ENCODE measurements around the gene SLCO3A1. TPM values are rescaled to one million over a fixed set of nuclear protein-coding genes. Genes with fewer than 3 reads are reported as not detected.

Gene SLCO3A1
- total RNA-seq, 1 experiment from 2014 or later, result 5.1 TPM

DNA sequence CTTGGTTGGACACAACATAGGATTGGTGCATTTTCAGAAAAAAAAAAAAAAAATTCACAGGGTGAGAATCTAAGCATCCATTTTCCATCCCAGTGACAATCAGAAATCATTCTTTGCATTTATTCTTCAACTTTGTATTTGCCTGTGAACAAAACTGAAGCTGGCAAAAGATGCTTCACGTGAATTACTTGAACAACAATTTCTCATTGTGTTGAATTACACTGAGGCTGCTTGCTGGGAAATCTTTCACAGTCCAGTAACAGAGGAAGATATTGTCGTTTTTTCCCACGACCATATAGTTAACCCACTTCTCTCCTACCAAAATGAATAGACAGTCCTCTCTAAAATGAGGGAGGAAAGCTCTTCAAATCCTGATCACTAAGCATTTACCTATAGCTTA is 4.3 kb upstream of the SLCO3A1 start:
- POLR2A ChIA-PET, result no interaction called here
- Histone ChIP-seq H3K4me2 (ENCODE audit: low read length) (no peak overlapping the region), H3K27me3 (ENCODE audit: insufficient read depth, low read length) (peaks cover 2% of the 10 kb centered on the region; the same call in 1 of the 2 replicates), H3K9me2 (ENCODE audit: insufficient read depth) (no peaks in the 10 kb centered on the region), H4K20me1 (ENCODE audit: insufficient read depth) (no peaks in the 10 kb centered on the region), H3K9me3 (ENCODE audit: control insufficient read depth in 1 of 2, insufficient read depth in 1 of 2, low read depth in 1 of 2, low read length in 2 of 2) (no peaks in the 10 kb centered on the region), H3K4me1 (ENCODE audit: control insufficient read depth in 1 of 2, insufficient read depth in 2 of 2, low read length in 2 of 2) (peaks cover 0 to 9% of the 10 kb centered on the region in 2 experiments; a peak in 1 of 4 replicates), H3K4me3 (replicated peaks in 1 of 2; ENCODE audit: low read depth in 1 of 2, low read length in 2 of 2) (no peak overlapping the region), H3K36me3 (ENCODE audit: control insufficient read depth in 1 of 2, insufficient read depth in 2 of 2, low read length in 2 of 2) (no peaks in the 10 kb centered on the region), H3K79me2 (ENCODE audit: insufficient read depth, low read length) (no peaks in the 10 kb centered on the region), H2AFZ (ENCODE audit: low read depth, low read length, poor library complexity, severe bottlenecking) (no peak overlapping the region), H3K9ac (ENCODE audit: low read length) (no peak overlapping the region), H3K27ac (ENCODE audit: low read depth, low read length) (no peak overlapping the region)
- intact Hi-C loops (cut with micrococcal nuclease), result loop anchor here (2.0 kb wide), 1 partner anchor 228 kb away; no protein-coding TSS in a partner anchor
- TF ChIP-seq EZH2phosphoT487 (IDR thresholded peaks at IDR 0.05; ENCODE audit: borderline replicate concordance) (no peak), FOSL1 (IDR thresholded peaks at IDR 0.05; ENCODE audit: low read depth) (no peak), ZFX (IDR thresholded peaks at IDR 0.05) (no peak), SIN3A (IDR thresholded peaks at IDR 0.05; ENCODE audit: low read depth) (no peak), RAD21 (IDR thresholded peaks at IDR 0.05; ENCODE audit: low read depth) (no peak), SRF (IDR thresholded peaks at IDR 0.05; ENCODE audit: low read depth) (no peak), POLR2AphosphoS5 (IDR thresholded peaks at IDR 0.05; ENCODE audit: low read depth, low read length) (no peak), POLR2A (IDR thresholded peaks at IDR 0.05; ENCODE audit: borderline replicate concordance, extremely low read depth, insufficient read depth, insufficient read length) (no peak), TCF7L2 (IDR thresholded peaks at IDR 0.05; ENCODE audit: borderline replicate concordance, extremely low read depth, insufficient read depth, insufficient read length) (no peak)
- TF ChIP-seq, protein P1, sequence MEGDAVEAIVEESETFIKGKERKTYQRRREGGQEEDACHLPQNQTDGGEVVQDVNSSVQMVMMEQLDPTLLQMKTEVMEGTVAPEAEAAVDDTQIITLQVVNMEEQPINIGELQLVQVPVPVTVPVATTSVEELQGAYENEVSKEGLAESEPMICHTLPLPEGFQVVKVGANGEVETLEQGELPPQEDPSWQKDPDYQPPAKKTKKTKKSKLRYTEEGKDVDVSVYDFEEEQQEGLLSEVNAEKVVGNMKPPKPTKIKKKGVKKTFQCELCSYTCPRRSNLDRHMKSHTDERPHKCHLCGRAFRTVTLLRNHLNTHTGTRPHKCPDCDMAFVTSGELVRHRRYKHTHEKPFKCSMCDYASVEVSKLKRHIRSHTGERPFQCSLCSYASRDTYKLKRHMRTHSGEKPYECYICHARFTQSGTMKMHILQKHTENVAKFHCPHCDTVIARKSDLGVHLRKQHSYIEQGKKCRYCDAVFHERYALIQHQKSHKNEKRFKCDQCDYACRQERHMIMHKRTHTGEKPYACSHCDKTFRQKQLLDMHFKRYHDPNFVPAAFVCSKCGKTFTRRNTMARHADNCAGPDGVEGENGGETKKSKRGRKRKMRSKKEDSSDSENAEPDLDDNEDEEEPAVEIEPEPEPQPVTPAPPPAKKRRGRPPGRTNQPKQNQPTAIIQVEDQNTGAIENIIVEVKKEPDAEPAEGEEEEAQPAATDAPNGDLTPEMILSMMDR (IDR thresholded peaks at IDR 0.05 in 2 of 3, conservative IDR thresholded peaks at IDR 0.05 in 1 of 3; ENCODE audit: borderline replicate concordance in 1 of 3, insufficient read depth in 1 of 3, low read depth in 2 of 3, low read length in 2 of 3), result no peak
- TF ChIP-seq, protein P2, sequence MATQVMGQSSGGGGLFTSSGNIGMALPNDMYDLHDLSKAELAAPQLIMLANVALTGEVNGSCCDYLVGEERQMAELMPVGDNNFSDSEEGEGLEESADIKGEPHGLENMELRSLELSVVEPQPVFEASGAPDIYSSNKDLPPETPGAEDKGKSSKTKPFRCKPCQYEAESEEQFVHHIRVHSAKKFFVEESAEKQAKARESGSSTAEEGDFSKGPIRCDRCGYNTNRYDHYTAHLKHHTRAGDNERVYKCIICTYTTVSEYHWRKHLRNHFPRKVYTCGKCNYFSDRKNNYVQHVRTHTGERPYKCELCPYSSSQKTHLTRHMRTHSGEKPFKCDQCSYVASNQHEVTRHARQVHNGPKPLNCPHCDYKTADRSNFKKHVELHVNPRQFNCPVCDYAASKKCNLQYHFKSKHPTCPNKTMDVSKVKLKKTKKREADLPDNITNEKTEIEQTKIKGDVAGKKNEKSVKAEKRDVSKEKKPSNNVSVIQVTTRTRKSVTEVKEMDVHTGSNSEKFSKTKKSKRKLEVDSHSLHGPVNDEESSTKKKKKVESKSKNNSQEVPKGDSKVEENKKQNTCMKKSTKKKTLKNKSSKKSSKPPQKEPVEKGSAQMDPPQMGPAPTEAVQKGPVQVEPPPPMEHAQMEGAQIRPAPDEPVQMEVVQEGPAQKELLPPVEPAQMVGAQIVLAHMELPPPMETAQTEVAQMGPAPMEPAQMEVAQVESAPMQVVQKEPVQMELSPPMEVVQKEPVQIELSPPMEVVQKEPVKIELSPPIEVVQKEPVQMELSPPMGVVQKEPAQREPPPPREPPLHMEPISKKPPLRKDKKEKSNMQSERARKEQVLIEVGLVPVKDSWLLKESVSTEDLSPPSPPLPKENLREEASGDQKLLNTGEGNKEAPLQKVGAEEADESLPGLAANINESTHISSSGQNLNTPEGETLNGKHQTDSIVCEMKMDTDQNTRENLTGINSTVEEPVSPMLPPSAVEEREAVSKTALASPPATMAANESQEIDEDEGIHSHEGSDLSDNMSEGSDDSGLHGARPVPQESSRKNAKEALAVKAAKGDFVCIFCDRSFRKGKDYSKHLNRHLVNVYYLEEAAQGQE (IDR thresholded peaks at IDR 0.05; ENCODE audit: low read depth), result no peak
- TF ChIP-seq, protein P3, sequence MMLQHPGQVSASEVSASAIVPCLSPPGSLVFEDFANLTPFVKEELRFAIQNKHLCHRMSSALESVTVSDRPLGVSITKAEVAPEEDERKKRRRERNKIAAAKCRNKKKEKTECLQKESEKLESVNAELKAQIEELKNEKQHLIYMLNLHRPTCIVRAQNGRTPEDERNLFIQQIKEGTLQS (IDR thresholded peaks at IDR 0.05), result no peak
- TF ChIP-seq, protein P4, sequence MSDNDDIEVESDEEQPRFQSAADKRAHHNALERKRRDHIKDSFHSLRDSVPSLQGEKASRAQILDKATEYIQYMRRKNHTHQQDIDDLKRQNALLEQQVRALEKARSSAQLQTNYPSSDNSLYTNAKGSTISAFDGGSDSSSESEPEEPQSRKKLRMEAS (IDR thresholded peaks at IDR 0.05), result no peak
- RAD21 ChIA-PET (ENCODE audit: low non-redundant PET in 1 of 2, low total read pairs in 2 of 2, uncharacterized antibody in 2 of 2, unreplicated experiment in 2 of 2), result no interaction called here
- BruUV-seq (replicated peaks), result no TSS peak
- DNase-seq (ENCODE audit: low read depth, low spot score) (no peak), ATAC-seq (no peak)
- CTCF ChIA-PET, result interaction anchor here (2.2 kb wide), 1 partner anchor 229 kb away, joined by 9 read pairs; no protein-coding TSS in a partner anchor

Measured in HCT116 (cell line).